Medulla oblongata (tissue), 1 donor: ENCODE measurements around the gene SLC5A5.
"Not testable (repeated sequence)": the region's sequence is repeated elsewhere in the genome, so short reads cannot be mapped to it uniquely, and the experiment has no call there.

Experiments
- DNase-seq: peaks from one replicate; pipeline ENCODE4 v3.0.0-alpha.2; 2015; ENCODE audit errors: extremely low spot score

Gene SLC5A5

GRCh38 chr19:17871032-17871877 is 490 bp upstream of the SLC5A5 start:
- DNase-seq, result no peak

GRCh38 chr19:17872251-17873001 is 681 bp downstream of the SLC5A5 start:
- DNase-seq, result no peak

- no peak for DNase-seq
Observed at GRCh38 chr19:17873786-17874757, 2.3 kb downstream of the SLC5A5 start.

GRCh38 chr19:17874758-17875135 is 3.0 kb downstream of the SLC5A5 start:
- DNase-seq, result no peak

- no peak for DNase-seq
Observed at GRCh38 chr19:17877696-17878095, 6.0 kb downstream of the SLC5A5 start.

GRCh38 chr19:17879466-17879865 is 7.7 kb downstream of the SLC5A5 start:
- no peak for DNase-seq

GRCh38 chr19:17881701-17882100 is 10.0 kb downstream of the SLC5A5 start:
- no peak for DNase-seq

- no peak for DNase-seq
Observed at GRCh38 chr19:17883627-17884410, 12.1 kb downstream of the SLC5A5 start.

GRCh38 chr19:17886515-17886914 is 14.8 kb downstream of the SLC5A5 start:
- DNase-seq, result no peak

- DNase-seq, result not testable (repeated sequence)
Observed at GRCh38 chr19:17887221-17887620, 15.5 kb downstream of the SLC5A5 start.

- no peak for DNase-seq
Observed at GRCh38 chr19:17888260-17888659, 16.5 kb downstream of the SLC5A5 start.

- DNase-seq, result no peak
Observed at GRCh38 chr19:17889609-17890214, 18.0 kb downstream of the SLC5A5 start.

GRCh38 chr19:17893766-17894165 is 22.0 kb downstream of the SLC5A5 start:
- no peak for DNase-seq

- no peak for DNase-seq
Observed at GRCh38 chr19:17902701-17903100, 31.0 kb downstream of the SLC5A5 start.

- DNase-seq, result no peak
Observed at GRCh38 chr19:17908244-17908643, 36.5 kb downstream of the SLC5A5 start.

GRCh38 chr19:17909003-17909732 is 37.4 kb downstream of the SLC5A5 start:
- no peak for DNase-seq

GRCh38 chr19:17910791-17911360 is 39.1 kb downstream of the SLC5A5 start:
- DNase-seq, result no peak

GRCh38 chr19:17915940-17916593 is 44.3 kb downstream of the SLC5A5 start:
- DNase-seq, result no peak

GRCh38 chr19:17918151-17918550 is 46.4 kb downstream of the SLC5A5 start:
- not testable (repeated sequence) for DNase-seq
